ENCODE data around the gene KIF3A.
A peak's percentile ranks its signal among the peaks of the same experiment; 100 is the strongest.

The KIF3A gene

DNA sequence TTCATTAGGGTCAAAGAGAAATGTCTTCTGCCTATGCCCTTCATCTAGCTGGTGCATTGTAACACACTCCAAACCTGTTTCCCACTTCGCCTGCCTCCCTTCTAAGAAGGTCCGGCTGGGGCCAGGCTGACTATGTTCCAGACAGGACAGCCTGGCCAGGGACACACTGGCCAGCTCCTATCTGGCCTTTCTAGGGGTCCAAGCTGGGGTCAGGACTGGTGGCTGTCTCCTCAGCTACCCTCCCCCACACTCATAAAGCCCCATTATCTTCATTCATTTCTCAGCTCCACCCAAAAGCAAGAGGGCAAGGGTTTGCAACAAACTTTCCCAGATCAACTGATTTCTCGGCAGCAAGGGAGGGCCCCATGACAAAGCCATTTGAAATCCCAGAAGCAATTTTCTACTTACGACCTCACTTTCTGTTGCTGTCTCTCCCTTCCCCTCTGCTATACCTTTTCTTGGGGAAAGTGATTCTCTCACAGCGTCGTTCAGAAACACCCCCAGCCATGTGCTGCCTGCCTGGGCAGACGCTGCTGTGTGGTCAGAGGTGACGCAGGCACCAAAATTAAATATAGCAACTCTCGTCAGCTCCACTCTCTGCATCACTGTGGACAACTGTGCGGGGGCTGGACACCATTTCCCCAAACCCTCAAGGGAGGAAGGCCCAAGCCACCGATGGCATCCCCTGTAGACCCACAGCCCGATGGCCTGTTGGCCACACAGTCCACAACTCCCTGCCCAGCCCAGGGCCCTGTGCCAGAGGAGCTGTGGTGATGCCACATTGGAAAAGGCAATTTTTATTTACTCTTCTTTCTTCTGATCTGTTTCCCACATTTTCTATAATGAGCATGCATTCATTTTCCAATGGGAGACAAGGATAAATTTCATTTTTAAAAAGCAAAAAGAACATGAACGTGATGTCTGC, 73.3 kb downstream of the KIF3A start:
- DNase-seq (ENCODE audit: low read depth in 2 of 3, low spot score in 1 of 3), result no peak

DNA sequence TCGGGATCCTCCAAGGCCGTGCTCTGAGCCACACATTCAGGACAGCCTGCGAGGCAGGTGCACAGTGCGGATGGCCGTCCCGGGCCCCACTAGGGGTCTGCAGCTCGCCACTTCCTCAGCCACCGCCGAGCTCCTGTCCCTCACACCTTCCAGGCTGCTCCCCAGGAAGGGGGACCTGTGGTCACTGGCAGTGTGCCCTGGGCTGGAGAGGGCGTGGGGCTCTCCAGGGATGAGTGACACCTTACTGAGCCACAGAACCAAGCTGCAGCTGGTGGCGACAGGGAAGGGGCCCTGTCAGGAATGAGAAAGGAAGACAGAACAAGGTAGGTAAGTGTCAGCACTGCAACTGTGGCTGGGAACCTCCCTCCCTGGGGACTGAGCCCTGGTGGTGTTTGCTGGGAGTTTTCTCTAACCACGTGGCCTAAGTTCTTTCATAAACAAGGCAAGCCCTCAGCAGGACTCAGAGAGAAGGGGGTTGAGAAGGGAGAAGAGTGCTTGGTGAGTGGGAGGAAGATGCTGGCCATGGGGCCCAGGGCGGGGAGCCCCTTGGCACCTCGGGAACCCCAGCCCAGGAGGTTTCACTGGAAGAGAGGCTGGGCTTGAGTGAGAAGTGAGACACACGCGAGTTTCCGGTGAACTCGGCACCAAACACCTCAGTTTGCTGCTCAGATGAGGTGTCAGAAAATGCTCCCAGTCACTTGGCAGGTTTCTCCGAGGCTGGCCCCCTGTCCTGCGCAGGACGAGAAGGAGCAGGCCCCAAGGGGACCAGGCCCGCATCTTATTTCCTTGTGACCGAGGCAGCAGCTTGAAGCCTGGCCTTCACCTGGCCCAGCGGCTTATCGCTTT, 74.2 kb downstream of the KIF3A start:
- DNase-seq (ENCODE audit: low read depth in 2 of 3, low spot score in 1 of 3), result peak; percentile 36 to 58 (median 54)

DNA sequence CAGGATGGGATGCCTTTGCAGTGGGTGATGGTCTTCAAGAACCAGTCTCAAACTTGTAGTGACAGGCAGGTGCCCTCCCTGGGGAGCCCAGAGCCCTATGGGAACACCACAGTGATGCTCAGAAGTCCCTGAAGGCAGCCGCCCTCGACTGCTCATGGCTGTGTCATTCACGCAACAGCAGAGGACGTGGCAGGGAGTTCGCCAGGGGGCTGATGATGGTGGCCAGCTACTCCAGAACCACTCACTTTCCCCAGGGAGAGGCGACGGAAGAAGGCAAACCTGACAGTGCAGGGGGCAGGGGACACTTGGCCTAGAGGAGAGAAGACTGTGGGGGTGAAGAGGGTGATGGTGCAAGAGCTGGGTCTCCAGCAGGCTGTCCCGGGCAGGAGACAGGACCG, 75.3 kb downstream of the KIF3A start:
- DNase-seq (ENCODE audit: low read depth in 2 of 3, low spot score in 1 of 3), result no peak

DNA sequence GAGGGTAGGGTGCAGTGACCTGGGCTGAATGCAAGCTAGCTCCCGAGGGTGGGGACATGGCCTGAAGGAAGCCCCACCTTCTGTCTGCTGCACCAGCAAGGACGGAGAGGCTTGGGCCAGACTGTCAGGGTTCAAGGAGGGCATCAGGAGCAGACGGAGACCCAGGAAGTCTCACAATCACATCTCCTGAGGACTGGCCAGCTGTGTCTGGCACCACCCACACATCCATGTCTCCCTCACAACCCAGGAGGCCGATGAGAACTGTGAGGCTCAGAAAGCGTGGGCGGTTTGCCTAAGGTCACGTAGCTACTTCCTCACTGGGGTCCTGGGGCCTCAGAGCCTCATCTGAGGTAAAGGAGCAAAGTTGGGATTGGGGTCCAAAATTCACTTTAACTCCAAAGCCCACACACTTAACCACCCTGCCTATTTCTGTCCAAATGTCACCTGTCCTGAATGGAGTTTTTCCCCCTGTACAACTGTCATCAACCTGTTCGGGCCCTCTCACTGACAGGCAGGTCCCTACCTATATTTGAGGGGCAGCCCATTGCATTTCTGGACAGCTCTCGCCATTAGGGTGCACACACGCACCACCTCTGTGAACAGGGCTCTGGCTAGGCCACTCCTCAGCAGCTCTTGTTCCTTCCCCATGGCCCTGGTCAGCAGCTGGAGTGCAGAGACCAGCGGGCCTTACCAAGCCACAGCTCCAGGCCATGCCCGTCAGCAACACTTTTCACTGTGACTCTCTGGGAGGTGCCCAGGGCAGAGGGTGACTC, 75.9 kb downstream of the KIF3A start:
- DNase-seq (ENCODE audit: low read depth in 2 of 3, low spot score in 1 of 3), result no peak

DNA sequence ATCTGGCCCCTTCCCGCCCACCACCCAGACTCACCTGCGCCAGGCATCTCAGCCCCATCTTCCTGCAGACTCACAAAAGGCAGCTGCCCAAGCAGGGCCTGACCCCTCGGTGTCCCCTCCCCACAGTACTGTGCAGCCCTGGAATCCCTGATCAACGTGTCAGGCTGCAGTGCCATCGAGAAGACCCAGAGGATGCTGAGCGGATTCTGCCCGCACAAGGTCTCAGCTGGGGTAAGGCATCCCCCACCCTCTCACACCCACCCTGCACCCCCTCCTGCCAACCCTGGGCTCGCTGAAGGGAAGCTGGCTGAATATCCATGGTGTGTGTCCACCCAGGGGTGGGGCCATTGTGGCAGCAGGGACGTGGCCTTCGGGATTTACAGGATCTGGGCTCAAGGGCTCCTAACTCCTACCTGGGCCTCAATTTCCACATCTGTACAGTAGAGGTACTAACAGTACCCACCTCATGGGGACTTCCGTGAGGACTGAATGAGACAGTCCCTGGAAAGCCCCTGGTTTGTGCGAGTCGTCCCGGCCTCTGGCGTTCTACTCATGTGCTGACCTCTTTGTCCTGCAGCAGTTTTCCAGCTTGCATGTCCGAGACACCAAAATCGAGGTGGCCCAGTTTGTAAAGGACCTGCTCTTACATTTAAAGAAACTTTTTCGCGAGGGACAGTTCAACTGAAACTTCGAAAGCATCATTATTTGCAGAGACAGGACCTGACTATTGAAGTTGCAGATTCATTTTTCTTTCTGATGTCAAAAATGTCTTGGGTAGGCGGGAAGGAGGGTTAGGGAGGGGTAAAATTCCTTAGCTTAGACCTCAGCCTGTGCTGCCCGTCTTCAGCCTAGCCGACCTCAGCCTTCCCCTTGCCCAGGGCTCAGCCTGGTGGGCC, 77.5 kb downstream of the KIF3A start:
- no peak for DNase-seq (ENCODE audit: low read depth in 2 of 3, low spot score in 1 of 3)

DNA sequence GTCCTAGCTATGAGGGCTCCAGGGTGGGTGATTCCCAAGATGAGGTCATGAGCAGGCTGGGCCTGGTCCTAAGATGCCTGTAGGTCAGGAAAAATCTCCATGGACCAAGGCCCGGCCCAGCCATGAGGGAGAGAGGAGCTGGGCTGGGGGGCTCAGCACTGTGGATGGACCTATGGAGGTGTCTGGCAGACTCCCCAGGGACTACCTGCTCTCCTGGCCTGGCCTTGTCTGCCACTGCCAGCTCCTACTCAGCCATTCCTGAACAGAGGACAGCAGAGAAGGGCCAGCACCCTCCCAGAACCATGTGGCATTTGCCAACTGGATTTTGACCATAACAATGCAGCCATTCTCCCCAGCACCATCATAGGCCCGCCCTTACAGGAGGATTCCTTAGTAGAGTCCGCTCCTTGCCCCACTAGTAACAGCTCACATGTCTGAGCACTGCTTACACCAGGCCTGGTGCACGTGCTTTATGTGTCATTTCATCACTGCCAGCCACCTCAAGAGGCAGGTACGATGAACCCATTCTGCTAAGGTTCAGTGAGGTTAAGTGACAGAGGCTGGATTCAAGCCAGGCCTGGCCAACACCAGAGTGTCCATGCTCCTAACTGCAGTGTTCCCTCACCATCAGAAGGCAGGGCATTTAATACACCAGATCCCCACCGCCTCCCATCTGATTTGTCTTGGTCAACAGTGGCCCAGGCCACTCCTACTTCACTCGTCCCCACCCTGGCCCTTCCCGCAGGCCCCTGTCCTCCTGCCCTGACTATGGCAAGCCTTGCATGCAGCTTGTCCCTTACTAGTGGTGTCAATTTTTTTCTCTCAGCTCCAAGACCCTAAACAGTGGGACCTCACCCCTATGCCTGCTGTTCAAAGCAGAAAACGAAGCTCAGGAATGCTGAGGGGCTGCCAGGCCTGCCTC, 78.7 kb downstream of the KIF3A start:
- no peak for DNase-seq (ENCODE audit: low read depth in 2 of 3, low spot score in 1 of 3)

DNA sequence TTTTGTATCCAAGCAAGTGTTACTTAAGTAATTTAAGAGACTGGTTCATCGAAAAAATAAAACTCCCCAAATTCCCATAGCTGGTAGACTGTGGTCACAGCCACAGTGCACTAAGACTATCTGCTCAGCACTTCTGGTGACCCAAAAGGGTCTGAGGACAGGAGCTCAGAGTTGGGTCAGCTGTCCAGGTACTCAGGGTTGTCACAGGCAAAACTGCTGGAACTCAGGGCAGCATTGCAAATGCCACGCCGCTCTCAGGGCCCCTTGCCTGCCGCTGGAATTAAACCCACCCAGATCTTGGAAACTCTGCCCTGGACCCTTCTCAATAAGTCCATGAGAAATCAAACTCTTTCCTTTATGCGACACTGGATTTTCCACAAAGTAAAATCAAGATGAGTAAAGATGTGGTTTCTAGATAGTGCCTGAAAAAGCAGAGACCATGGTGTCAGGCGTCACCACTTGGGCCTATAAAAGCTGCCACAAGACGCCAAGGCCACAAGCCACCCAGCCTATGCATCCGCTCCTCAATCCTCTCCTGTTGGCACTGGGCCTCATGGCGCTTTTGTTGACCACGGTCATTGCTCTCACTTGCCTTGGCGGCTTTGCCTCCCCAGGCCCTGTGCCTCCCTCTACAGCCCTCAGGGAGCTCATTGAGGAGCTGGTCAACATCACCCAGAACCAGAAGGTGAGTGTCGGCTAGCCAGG, 79.5 kb downstream of the KIF3A start, which contains the start of gene IL13:
IL13 (plus strand) TSS at position 498 of the 705 bp plus-strand sequence; CDS start at position 512, 14 bp downstream.
- DNase-seq (ENCODE audit: low read depth in 2 of 3, low spot score in 1 of 3), result no peak

DNA sequence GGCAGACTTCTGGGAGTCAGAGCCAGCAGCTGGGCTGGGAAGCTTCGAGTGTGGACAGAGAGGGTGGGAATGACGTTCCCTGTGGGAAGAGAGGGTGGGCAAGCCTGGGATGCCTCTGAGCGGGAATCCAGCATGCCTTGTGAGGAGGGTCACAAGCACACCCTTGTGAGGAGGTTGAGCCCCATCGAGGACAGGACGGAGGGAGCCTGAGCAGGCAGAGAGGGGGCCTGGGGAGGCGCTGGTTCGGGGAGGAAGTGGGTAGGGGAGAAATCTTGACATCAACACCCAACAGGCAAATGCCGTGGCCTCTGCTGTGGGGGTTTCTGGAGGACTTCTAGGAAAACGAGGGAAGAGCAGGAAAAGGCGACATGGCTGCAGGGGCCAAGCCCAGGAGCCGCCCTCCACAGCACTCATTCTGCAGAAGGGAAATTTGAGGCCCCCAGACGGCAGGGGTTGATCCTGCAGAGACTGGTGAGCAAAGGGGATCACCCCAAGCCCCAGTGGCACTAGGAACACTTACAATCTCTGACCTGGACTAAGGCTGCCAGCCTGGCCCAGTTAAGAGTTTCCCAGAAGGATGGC, 80.5 kb downstream of the KIF3A start:
- DNase-seq (ENCODE audit: low read depth in 2 of 3, low spot score in 1 of 3), result no peak

DNA sequence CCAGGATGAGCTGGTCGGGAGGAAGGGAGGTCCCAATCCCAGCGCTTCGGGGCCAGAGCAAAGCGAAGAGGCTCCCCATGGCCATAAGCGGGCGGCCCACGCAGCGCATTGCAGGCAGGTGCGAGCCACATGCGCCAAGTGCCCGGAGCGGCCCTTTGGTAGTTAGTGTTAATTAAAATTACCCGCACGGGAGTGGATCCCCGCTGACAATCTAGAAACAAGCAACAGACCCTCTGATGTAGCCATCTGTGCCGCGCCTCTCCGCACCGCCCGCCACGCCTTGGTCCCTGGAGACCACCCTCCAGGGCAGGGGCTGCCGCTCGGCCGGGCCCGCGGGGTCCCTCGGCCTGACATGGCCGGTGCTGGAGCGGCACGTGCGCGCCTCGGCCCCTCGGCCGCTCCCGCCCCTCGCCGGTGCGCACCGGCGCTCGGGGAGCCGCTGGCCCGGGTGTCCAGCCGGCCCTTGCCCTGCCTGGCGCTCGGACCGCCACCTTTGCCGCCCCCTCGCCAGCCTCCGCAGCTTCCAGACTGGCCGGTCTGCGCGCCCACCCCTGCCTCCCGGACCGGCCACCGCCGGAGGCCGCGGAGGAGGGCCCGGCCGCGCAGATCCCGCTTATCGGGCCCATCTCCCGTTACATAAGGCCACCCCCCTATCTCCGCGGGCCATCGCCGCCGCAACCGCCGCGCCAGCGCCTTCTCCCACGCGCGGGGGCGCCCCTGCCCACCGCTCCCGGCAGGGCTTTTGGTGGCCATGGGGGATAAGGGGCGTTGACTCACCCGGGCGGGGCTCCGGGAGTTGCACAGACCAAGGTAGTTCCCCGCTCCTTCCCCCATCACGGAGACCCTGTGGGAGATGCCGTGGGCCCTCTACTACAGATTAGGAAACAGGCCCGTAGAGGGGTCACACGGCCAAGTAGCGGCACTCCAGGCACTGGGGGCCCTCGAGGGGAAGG, 81.2 kb downstream of the KIF3A start:
- DNase-seq (ENCODE audit: low read depth in 2 of 3, low spot score in 1 of 3), result no peak

DNA sequence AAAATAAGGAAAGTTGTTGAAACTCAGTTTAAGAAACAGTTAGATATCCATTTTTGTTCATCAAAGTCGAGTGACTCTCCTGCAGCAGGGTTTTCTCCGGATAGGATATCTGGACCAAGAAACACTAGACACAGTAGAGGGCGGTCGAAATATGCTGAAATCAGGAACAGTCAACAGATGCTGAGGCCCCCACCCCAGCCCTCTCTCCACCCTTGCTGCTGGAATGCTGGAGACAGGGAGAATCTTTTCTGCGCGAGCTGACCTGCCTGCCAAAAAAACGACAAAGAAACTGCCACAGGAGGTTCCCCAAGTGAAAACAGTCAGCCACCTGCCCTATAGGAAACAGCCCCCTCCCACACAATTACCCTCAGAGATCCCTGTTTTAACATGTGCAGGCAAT, 83.6 kb downstream of the KIF3A start:
- no peak for DNase-seq (ENCODE audit: low read depth in 2 of 3, low spot score in 1 of 3)

DNA sequence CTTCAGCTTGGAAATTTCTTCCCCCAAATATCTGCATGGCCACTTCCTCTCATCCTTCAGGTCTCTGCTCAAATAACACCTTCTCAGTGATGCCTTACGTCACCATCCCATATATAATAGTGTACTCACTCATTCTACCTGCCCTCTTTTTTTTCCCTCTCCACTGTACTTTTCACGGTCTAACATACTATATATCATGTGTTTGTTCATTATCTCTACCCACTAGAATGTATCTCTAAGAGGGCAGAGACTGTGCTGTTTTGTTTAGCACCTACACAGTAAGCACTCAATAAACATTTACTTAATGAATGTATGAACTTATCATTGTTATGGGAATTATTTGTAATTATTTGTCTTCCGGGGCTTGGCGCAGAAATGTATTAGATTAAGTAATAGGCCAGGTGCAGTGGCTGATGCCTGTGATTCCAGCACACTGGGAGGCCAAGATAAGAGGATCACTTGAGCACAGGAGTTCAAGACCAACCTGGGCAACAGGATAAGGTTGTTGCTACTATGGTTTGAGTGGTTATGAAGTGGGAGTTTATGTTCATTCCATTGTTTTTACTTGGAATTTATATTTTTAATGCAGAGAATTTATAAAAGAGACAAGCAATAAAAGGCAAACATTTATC, 85.4 kb downstream of the KIF3A start:
- DNase-seq (ENCODE audit: low read depth in 2 of 3, low spot score in 1 of 3), result no peak

DNA sequence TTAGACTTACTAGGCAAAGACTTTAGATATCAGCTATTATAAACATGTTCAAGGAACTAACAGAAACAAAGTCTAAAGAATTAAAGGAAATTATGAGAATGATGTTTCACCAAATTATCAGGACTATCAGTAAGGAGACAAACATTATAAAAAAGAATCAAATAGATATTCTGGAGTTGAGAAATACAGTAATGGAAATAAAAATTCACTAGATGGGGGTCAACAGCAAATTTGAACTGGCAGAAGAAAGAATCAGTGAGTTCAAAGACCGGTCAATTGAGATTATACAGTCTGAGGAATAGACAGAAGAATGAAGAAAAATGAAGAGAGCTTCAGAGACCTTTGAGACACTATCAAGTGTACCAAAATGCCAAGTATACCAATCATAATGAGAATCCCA, 89.0 kb downstream of the KIF3A start:
- DNase-seq (ENCODE audit: low read depth in 2 of 3, low spot score in 1 of 3), result no peak

DNA sequence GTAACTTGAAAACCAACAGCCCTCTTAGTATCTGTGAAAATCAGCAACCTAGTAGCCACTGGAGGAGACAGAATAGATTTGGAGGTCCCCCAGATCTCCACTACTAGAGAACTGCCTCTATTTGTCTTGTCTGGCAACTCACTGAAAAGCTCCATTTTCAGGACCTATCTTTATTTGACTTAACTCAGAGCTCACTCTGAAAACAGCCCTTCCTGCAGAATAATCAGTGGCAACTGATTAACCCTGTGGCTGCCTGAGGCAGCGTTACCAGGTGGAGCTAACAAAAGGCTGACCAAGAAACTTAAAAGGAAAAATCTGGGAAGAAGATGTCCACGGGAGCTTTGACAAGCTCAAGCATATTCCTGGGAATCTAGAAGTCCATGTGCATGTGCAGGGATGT, 89.9 kb downstream of the KIF3A start:
- no peak for DNase-seq (ENCODE audit: low read depth in 2 of 3, low spot score in 1 of 3)

DNA sequence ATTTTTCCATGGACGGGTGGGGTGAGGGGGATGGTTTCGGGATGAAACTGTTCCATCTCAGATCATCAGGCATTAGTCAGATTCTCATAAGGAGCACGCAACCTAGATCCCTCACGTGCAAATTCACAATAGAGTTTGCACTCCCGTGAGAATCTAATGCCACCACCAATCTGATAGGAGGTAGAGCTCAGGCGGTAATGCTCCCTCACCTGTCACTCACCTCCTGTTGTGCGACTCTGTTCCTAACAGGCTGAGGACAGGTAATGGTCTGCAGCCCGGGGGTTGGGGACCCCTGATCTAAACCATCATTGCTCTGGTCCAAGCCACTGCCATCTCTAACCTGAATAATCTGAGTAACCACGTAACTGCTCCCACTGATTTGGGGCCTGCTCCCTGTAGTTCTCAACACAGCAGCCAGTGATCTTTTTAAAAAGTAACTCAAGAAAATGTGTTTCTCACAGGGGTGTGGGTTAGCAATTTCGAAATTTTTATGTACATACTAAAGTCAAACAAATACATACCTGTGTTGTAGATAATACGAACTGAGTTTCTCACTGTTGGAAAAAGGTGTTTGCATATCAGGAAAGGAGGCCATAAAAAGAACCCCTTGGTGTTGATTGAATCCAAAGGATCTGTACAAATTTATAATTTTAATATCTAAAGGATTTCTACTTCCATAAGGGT, 90.6 kb downstream of the KIF3A start:
- no peak for DNase-seq (ENCODE audit: low read depth in 2 of 3, low spot score in 1 of 3)

DNA sequence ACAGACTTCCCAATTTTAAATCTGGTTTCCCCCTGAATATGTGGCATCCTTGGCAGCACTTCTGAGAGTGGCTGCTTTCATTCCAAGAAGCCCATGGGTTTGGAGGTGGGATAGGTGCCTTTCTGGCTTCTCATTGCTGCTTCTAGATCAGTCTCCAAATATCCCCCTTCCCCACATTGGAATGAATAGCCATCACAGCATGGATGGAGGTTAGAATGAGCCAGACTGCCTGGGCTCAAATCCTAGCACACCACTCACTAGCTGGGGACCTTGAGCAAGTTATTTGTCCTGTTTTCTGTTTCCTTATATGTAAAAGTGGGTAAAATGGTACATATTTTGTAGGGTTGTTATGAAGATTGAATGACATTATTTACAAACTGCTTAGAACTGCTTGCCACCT, 93.2 kb downstream of the KIF3A start:
- no peak for DNase-seq (ENCODE audit: low read depth in 2 of 3, low spot score in 1 of 3)

Measured in stimulated activated CD4-positive, alpha-beta T cell treated with anti-CD3 and anti-CD28 coated beads, Interleukin-12 subunit alpha, Interleukin-12 subunit beta, amount 100 ng/mL, for 48 hours (primary cell).